GM13977 (cell line): ENCODE results near the gene RPRD1B.

ENCODE experiments used
- DNase-seq: peaks from one replicate; pipeline ENCODE4 v3.0.0; 2012; ENCODE audit warnings: low spot score
- in situ Hi-C: fragments of 300-500 bp; cut with MboI; formaldehyde crosslinking; loops from one replicate; pipeline ENCODE4 v1.12.0; 2022; ENCODE audit warnings: low sequenced_read_pairs, low pct_unique_long_range_greater_than_20kb, mixed read lengths, inconsistent platforms; ENCODE audit not compliant: unreplicated experiment
- TF ChIP-seq, protein P1 (sequence below): IDR thresholded peaks from 2 replicates; pipeline ENCODE4 v1.5.1; 2012; ENCODE audit warnings: mild to moderate bottlenecking, control low read depth; ENCODE audit not compliant: insufficient read depth; ENCODE audit errors: extremely low read depth, missing control alignments

The RPRD1B gene

DNA sequence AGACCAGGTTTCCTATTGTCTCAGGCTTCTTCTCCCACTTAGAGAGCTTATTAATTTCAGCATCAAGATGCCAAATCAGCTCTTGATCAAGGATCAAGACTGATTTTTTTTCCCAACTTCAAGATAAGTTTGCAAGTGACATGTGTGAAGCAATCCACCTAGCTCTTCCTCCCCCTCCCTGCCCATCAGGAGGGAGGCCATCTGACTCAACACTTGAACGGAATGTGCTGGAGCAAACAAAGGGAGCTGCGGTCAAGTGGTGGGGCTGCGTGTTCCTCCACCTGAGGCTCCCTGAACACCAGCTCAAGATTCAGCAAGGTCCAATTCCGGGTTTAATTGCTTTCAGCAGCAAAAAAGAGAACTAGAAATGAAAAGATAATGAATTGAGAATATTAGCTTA lies 39.0 kb upstream of the RPRD1B start:
- in situ Hi-C loops, result loop anchor here (10.0 kb wide), 1 partner anchor 430 kb away; no protein-coding TSS in a partner anchor
- DNase-seq, result no peak
- TF ChIP-seq, protein P1, sequence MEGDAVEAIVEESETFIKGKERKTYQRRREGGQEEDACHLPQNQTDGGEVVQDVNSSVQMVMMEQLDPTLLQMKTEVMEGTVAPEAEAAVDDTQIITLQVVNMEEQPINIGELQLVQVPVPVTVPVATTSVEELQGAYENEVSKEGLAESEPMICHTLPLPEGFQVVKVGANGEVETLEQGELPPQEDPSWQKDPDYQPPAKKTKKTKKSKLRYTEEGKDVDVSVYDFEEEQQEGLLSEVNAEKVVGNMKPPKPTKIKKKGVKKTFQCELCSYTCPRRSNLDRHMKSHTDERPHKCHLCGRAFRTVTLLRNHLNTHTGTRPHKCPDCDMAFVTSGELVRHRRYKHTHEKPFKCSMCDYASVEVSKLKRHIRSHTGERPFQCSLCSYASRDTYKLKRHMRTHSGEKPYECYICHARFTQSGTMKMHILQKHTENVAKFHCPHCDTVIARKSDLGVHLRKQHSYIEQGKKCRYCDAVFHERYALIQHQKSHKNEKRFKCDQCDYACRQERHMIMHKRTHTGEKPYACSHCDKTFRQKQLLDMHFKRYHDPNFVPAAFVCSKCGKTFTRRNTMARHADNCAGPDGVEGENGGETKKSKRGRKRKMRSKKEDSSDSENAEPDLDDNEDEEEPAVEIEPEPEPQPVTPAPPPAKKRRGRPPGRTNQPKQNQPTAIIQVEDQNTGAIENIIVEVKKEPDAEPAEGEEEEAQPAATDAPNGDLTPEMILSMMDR, result no peak

DNA sequence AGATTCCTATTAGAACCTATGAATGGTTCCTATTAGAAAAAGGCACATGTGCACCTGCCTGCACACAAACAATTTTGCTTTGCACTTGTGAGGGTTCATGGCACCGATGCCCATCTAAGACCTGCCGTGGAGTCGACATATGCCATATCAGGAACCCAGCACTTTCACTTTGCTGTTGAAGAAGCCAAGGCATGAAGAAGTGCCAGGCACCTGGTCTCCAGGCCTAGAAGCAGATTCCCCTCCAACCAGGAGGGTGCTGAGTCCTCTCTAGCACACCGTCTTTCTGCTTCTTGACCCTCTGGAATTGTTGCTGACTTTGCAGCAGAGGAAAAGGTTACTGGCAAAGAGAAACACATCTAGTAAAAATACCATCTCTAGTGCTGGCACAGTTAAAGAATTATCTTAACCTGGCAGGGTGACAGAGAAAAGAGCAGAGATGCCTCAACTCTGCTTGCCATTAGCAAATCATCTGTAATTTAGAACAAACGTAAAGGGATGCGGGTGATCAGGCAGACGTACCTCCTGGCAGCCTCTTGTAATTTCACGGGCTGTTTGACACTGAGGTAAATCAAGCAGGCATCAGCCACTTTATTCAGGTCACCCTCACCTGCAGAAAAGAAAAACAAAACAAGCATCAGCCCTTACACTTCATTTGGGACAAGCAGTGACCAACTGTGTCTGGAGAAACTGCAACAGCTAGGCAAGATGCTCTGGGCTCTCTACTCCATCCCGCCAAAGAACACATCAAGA lies 37.5 kb upstream of the RPRD1B start:
- in situ Hi-C loops, result loop anchor here (10.0 kb wide), 1 partner anchor 431 kb away; no protein-coding TSS in a partner anchor
- no peak for DNase-seq
- TF ChIP-seq, protein P1, result no peak

DNA sequence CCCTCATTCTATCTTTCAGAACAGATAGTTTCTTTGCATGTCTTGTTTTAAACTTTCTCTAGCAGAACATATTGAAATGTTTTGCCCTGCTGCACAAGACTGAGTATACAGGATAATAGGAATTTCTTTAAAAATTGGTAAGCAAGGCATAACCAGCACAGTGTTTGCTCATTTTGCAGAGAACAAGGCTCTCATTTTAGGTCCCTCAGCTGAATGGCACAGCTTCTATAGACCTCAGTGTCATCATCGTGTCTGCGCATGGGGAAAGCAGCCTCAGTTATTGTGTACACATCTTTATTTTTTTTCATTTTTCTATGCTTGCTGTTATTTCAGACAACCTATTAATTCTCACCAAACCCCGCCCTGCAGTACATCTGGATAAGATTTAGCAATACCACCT lies 36.0 kb upstream of the RPRD1B start:
- TF ChIP-seq, protein P1, result no peak
- no peak for DNase-seq
- in situ Hi-C loops, result loop anchor here (10.0 kb wide), 1 partner anchor 433 kb away; no protein-coding TSS in a partner anchor

DNA sequence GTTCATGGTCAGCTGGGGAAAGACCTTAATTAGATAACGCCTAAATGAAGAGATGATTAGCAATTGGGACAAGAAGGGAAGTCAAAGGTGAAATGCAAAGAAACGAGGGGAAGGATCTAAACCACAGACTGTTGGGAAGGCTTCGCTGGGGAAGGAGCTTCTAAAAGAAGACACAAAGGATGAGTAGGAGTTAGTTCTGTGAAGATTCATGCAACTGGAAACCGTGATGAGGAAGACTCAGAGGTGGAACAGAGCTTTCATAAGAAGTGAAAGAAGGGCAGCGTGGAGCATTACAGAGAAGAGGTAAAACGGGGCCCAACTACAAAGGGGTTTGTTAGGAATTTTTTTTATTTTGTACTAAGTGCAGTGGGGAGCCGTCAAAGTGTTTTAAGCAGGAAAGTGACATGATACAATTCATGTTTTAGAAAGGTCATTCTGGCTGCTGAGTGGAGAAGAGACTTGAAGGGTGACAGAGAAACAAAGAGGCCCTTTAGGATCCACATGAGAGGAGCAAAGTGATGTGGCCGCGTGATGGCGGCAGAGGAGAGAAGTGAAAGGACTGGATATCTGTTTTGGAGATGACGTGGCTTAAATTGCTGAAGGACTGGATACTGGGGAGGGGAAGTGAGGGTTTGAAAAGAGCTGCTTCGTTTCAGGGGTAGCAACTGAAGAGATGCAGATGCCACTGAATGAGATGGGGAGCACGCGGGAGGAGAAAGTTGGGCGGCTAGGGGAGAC lies 33.9 kb upstream of the RPRD1B start:
- in situ Hi-C loops, result loop anchor here (10.0 kb wide), 1 partner anchor 435 kb away; no protein-coding TSS in a partner anchor
- TF ChIP-seq, protein P1, result peak; percentile 15
- no peak for DNase-seq

DNA sequence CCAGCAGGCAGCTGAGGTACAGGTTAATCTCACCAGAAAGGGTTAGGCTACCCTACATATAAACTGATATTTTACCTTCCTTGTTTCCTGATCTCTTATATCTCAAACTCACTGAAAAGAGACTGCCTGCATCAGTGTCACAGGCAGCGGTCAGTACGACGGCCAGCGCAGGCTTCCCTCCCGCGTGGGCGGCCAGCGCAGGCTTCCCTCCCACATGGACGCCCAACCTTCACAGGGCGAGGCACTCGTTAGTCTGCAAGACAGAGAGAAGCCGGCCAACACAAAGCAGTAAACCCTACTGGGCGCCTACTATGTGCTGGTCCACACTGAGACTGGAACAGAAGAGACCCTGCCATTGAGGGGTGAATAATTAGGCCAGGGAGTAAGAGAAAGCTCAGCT lies 33.3 kb upstream of the RPRD1B start:
- in situ Hi-C loops, result no loop called here
- DNase-seq, result no peak
- TF ChIP-seq, protein P1, result no peak

DNA sequence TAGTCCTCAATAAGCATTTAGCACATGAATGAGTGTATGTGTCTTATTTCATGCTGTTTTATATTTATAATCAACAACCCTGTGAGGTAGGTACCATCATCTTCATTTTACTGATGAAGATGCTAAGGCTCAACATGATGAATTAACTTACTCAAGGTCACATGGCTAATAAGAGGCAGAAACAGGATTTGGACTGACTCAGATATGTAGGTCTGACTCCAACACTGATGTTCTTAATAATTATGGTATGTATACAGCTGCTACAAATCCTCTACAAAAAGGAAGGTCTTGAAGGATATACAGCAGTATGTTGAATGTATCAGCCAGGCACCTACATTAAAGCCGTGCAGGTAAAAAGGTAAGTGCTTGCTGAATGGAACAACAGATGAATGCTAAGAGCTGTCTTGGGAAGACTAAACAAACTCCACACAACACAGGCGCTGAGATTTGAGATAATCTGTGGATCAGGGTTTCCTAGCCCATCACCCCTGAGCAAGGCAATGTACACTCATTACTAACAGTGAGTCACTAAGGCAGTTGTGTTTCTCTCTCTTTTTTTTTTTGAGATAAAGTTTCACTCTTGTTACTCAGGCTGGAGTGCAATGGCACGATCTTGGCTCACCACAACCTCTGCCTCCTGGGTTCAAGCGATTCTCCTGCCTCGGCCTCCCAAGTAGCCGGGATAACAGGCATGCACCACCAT lies 32.2 kb upstream of the RPRD1B start:
- TF ChIP-seq, protein P1, result no peak
- in situ Hi-C loops, result no loop called here
- DNase-seq, result no peak
